Activated CD4-positive, alpha-beta T cell treated with anti-CD3 and anti-CD28 coated beads, Interleukin-2, amount 50 U/mL, for 4 hours (primary cell): ENCODE results near the gene LENEP.

ENCODE experiments used
- DNase-seq, 2 experiments: peaks; one replicate each; pipeline ENCODE4 v3.0.0-alpha.2; 2020

LENEP gene

DNA sequence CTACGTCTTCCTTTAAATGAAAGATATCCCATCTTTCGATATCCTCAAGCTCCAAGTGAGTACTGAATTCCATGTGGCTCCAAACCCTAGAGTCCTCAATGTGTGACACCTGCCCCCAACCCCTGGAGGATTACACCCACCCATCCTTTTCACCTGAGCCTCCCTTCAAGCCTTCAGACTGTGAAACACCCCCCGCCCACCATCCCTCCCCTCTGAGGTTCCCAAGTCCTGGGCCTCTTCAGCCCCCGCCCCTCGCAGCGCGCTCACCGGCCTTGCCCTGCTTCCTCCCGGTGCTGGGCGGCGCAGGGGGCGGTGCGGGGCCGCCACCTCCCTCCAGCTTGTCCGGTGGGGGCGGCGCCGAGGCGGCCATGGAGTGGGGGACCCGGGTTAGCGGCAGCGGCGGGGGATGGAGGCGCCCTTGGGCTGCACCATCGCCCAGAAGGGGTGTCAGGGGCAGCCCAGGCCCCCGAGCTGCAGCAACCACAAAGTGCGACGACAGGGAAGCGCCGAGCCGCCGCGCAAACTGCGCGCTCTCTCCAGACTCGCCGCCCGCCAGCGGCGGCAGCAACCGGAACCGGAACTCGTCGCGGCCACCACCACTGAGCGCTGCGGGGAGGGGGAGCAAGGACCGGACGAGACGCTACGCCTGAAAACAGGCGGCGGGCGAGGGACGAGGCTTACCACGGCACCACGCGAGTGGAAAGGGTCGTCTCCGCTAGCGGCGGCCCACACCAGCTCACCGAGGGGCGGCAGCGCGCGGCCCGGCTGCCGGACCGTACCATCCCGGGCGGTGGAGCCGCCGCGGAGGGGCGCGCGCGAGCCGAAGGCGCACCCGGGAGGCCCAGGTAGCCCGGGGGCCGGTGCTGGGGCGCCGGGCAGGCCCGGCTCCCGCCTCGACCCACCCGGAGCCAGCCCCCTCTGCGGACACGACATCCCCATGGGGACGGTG is 31.9 kb upstream of the LENEP start, which contains the start of gene PYGO2:
TSS of gene PYGO2 (minus strand) at position 576 of the 949 bp plus-strand sequence. CDS start at position 370, 206 bp downstream.
- peak; percentile 69 to 71 for DNase-seq

GRCh38 chr1:154962156-154962749 is 31.1 kb upstream of the LENEP start:
- DNase-seq: no peak

DNA sequence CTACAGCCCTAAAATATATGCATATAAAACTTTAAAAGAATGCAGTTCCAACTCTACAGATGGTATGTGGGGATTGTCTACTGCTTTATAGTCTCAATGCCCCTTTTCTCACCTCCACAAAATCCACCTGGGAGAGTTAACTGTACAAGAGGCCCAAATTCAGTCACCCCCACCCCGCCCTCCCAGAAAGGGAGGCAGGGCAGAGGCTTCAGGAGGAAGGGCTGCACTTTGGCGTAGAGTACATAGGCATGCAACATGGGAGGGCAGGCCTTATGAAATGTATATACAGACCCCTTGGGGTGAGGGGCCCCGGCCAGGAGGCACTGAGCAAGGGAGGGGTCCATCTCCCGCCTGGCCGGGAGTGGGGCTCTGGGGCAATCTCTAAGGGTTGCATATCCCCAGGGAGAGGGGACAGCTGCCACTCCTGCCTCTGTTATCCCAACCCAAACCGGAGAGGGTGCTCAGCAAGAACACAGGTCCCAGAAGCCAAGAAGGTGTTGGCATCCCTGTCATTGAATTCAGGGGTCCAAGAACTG is 30.5 kb upstream of the LENEP start:
- no peak for DNase-seq

GRCh38 chr1:154963643-154964042 is 29.7 kb upstream of the LENEP start:
- DNase-seq: no peak

- no peak for DNase-seq
Observed at GRCh38 chr1:154964359-154964758, 29.0 kb upstream of the LENEP start.

- no peak for DNase-seq
Observed at GRCh38 chr1:154966111-154966510, 27.3 kb upstream of the LENEP start.

DNA sequence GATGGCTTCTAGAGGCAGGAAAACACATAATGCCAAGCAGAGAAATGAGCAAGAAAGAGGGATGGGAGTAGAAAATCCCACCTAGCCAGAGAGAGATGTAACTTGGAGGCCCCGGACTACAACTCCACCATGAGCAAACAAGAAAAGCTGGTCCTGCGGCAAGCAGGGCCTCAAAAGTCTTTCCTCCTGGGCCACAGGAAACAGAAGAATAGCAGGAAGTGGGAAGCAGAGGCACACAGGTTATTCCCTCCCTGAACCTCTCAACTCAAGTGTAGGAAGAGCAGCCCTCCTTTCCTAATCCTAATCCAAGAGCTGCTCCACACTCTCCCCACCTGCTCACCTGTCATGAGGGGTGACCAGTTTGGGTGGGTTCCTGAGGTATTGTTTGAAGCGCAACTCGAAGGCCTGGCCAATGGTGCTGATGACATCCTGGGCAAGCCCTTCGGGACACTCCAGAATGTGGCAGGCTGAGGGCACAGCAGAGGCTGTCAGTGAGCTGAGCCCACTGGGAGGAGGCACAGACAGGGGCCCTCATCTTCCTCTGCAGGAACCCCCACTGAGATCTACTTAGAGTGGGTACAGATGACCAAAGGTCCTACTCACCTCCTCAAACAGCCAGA is 25.9 kb upstream of the LENEP start:
- no peak for DNase-seq

- no peak for DNase-seq
Observed at GRCh38 chr1:154968731-154969130, 24.7 kb upstream of the LENEP start.

DNA sequence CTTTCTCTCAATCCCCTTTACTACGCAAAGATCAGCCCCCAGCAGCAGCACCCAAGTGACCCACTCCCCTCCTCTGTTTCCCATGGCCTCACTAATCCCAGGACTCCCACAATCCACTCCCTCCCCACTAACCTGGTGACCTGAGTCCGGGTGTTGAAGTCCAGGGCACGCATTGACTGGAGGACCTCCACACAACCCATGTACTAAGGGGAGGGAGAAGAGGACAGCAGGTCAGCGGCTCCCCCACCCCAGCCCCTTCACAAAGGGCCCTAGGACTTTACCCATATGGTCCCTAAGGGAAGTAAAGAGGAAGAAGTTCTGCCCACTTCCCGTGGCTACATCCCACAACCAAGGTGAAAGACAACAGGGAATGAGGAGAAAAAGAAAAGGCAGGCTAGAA is 24.1 kb upstream of the LENEP start:
- DNase-seq: no peak

GRCh38 chr1:154969860-154970452 is 23.4 kb upstream of the LENEP start:
- DNase-seq: no peak

DNA sequence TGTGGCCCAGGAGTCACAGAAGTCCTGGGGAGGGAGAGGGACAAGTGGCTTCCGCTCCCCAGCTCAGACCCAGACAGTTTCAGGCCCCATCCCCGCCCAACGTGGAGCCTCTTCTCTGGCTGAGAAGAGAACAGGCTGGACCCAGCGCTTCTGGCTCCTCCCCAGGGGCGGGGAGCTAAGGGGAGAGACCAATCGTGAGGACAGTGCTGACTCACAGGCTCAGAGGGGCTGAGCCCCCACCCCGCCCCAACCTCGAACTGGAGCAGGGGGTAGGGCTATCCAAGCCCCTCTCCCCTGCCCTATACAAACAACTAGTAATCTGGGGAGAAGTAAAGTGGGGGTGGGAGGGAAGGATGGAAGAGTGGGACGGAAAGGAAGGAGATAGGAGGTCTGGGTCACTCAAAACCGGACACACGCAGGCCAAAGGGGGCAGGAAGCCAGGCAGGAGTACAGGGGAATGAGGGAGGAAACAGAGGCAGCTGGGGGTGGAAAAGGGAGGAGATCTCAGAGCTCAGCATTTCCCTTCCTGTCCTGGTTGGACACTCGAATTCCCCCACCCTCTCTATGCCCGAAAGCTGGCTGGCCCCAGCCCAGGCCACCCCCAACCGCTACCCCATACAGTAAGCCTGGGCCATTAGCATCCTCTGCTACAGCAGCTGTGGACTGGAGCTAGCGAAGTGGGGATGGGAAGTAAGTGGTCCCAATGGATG is 22.6 kb upstream of the LENEP start, which contains the start of gene SHC1:
TSS of gene SHC1 (minus strand) at position 117 of the 710 bp plus-strand sequence. CDS start 221 bp downstream, outside the sequence.
- peak; percentile 24 to 33 for DNase-seq

- DNase-seq: no peak
Observed at GRCh38 chr1:154971341-154971998, 21.9 kb upstream of the LENEP start.

GRCh38 chr1:154972213-154972516 is 21.2 kb upstream of the LENEP start:
- DNase-seq: no peak

- no peak for DNase-seq
Observed at GRCh38 chr1:154972517-154973343, 20.7 kb upstream of the LENEP start.

- DNase-seq: peak; percentile 90 to 94
Observed at GRCh38 chr1:154973344-154974101, 19.9 kb upstream of the LENEP start.

- DNase-seq: peak; percentile 95 to 96
Observed at GRCh38 chr1:154974102-154974807, 19.1 kb upstream of the LENEP start, which contains the start of gene CKS1B. CKS1B (plus strand) TSS chr1:154974681; CDS start chr1:154974746, 65 bp downstream.

DNA sequence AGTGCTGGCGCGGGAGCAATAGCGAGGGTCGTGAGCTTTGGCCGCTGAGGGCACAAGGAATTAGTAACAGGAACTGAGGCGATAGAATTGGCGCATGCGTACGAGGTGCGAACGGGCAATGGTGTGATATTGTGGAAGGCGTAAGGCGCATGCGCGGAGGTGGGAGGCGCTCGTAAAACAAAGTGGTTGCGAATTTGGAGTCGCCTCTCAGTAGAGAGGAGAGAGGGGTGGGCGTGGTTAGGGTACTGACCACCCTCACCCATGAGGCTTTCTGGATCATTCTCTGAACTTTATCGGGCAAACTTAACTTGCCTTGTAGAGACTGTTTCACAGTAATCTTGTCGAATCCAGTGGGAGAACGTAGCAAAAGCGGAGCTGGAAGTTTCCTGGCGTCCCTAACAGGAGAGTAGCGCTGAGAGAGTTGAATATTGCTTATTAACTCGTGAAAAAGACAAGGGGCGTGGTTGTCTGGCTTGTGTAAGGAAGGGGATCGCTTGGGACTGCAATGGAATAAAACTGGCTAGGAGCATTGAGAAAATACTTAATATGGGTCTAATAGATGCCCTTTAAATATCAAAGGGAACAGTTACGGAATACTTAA is 18.5 kb upstream of the LENEP start:
- peak; percentile 89 to 93 for DNase-seq

DNA sequence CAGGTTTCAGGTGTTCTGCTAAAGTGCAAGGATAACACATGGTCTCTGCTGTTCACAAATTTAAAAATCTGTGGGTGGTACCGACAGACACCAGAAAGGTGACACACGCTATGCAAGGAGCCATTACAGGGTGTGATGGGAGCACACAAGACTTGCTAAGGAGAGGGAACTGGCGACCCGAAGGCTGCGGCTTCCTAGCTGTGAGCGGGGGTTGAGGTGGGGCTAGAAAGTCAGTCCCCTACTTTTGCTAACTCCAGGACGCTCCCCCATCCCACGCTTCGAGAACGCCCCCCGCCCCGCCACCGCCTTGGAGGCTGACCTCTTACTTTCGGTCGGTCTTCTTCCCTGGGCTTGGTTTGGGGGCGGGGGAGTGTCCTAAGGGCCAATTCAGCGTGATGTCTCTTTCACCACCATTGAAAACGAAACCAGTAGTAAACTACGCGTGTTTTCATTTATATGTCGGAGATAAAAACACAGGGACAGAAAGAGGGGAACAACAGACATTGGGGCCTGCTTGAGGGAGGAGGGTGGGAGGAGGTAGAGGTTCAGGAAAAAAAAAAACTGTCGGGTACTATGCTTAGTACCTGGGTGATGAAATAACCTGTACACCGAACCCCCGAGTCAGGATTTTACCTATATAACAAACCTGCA is 17.9 kb upstream of the LENEP start:
- peak; percentile 42 to 47 for DNase-seq
